GM21423 (cell line): Measurements from ENCODE around the gene PCTP.
A peak's percentile ranks its signal among the peaks of the same experiment; 100 is the strongest.

Experiments used
- ATAC-seq: cut with Tn5 transposase; IDR thresholded peaks from one replicate; pipeline ENCODE4 v1.9.1; 2021; ENCODE audit warnings: mild to moderate bottlenecking, moderate library complexity; ENCODE audit not compliant: unreplicated experiment

The PCTP gene

GRCh38 chr17:55727275-55727674, 23.6 kb upstream of the PCTP start:
- no peak for ATAC-seq

- no peak for ATAC-seq
Measured at GRCh38 chr17:55727920-55728319, 22.9 kb upstream of the PCTP start.

GRCh38 chr17:55728361-55728760, 22.5 kb upstream of the PCTP start:
- ATAC-seq: no peak

- ATAC-seq: no peak
Measured at GRCh38 chr17:55728833-55729232, 22.0 kb upstream of the PCTP start.

GRCh38 chr17:55729484-55729883, 21.4 kb upstream of the PCTP start:
- ATAC-seq: no peak

- no peak for ATAC-seq
Measured at GRCh38 chr17:55730380-55730779, 20.5 kb upstream of the PCTP start.

- no peak for ATAC-seq
Measured at GRCh38 chr17:55730808-55731207, 20.0 kb upstream of the PCTP start.

GRCh38 chr17:55731586-55732250, 19.1 kb upstream of the PCTP start:
- ATAC-seq: no peak

GRCh38 chr17:55734128-55734781, 16.6 kb upstream of the PCTP start:
- no peak for ATAC-seq

GRCh38 chr17:55735731-55736405, 15.0 kb upstream of the PCTP start:
- ATAC-seq: no peak

GRCh38 chr17:55737976-55738501, 12.8 kb upstream of the PCTP start:
- no peak for ATAC-seq

- no peak for ATAC-seq
Measured at GRCh38 chr17:55740511-55741355, 10.1 kb upstream of the PCTP start.

GRCh38 chr17:55741356-55741700, 9.5 kb upstream of the PCTP start:
- ATAC-seq: no peak

GRCh38 chr17:55742272-55743102, 8.4 kb upstream of the PCTP start:
- ATAC-seq: peak; percentile 84

- no peak for ATAC-seq
Measured at GRCh38 chr17:55743103-55743679, 7.7 kb upstream of the PCTP start.

- ATAC-seq: no peak
Measured at GRCh38 chr17:55745258-55745657, 5.6 kb upstream of the PCTP start.

- ATAC-seq: no peak
Measured at GRCh38 chr17:55746466-55746865, 4.4 kb upstream of the PCTP start.

GRCh38 chr17:55747209-55747608, 3.6 kb upstream of the PCTP start:
- ATAC-seq: no peak

- no peak for ATAC-seq
Measured at GRCh38 chr17:55748841-55749240, 2.0 kb upstream of the PCTP start.

- ATAC-seq: no peak
Measured at GRCh38 chr17:55749985-55750384, 866 bp upstream of the PCTP start.
